ENCODE measurements around the gene ADAMTS13. TPM values are rescaled to one million over a fixed set of nuclear protein-coding genes. Genes with fewer than 3 reads are reported as not detected.

ADAMTS13 gene
- total RNA-seq = 1.8 and 2.8 TPM in 2 replicates

GRCh38 chr9:133421615-133422542, at the start of gene ADAMTS13:
ADAMTS13 (plus strand) TSS chr9:133422367; CDS start chr9:133422444, 77 bp downstream.

DNA sequence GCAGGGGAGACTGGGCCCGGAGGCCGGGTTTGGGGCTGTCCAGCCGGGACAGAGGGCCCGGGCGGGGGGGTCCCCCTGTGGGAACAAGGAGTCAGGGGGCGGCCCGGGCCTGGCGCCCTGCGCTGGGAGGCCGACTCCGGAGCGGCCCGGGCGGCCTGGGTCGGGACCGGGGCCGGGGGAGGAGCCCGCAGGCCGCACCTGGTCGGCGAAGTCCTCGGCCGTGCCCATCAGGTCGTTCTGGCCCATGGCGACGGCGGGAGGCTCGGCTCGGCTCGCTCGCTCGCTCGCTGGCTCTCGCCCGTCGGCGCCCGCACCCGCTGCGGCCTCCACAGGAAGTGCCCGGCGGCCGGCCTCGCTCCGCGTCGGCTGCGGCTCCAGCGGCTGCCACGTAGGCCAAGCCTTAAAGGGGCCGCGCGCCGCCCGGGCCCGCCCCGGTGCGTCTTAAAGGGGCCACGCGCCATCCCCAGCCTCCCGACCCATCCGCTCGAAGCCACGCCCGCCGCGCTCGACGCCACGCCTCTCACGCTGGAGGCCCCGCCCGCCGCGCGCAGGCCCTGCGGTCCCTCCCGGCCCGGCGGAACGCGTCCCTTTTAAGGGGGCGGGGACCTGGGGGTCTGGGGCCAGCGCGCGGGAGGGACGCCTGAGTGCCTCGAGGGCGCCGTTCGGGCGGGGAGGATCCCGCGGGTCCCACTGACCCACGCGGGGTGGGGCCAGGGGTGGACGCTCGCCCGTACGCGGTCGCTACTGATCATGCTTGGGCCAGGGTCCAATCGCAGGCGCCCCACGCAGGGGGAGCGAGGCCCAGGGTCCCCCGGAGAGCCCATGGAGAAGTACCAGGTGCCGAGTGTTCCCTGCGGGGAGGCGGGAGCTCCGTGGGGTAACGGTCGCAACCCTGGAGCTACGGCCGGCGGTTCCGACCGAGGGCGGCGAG, 46.2 kb upstream of the ADAMTS13 start, which contains the start of the genes STKLD1 and SURF4:
STKLD1 (plus strand) TSS at position 643 of the 931 bp plus-strand sequence; CDS start at position 751, 108 bp downstream.
SURF4 (minus strand) TSS at position 337 of the 931 bp plus-strand sequence; CDS start at position 246, 91 bp downstream.

DNA sequence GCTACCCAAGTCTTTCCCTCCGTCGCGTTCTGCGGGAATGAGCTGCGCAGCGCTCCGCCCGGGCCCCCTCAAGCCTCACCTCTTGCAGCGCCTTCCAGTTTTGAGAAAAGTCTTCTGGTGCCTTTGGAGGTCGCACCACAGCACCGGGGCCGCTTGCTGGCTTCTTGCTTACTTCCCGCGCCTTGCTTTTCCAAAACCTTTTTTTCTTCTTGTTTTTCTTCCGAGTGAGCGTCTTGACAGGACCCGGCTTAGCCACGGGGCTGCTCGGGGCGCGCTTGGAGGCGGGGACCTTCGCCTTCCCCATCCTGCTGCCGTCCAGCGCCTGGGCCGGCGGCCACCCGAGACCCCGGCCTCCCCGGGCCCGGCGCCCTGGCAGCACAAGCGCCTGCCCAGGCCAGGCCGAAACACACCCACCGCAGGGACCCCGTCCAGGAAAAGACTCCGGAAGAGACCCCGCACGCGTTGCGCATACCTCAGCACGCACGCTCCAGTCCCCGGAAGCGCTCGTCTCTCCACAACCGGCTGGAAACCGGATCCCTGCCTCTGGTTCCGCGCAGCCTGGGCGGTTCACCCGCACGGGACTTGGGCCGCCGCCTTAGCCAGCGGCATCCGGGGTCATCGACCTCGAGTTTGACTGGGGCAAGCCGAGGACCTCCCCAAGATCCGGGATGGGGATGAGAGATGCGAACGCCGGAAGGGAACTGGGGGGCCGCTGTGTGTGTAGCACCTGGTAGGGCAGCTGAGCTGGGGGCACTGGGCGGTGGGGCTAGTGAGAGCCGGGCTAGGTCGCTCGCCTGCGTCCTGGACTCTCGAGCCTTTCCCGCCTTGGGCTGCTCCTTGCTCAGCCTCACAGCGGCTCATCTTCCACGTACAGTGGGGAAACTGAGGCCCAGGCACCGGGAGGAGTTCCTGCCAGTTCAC, 4.4 kb upstream of the ADAMTS13 start, which contains the start of gene REXO4:
REXO4 (minus strand) TSS at position 470 of the 921 bp plus-strand sequence; CDS start at position 304, 166 bp downstream.

DNA sequence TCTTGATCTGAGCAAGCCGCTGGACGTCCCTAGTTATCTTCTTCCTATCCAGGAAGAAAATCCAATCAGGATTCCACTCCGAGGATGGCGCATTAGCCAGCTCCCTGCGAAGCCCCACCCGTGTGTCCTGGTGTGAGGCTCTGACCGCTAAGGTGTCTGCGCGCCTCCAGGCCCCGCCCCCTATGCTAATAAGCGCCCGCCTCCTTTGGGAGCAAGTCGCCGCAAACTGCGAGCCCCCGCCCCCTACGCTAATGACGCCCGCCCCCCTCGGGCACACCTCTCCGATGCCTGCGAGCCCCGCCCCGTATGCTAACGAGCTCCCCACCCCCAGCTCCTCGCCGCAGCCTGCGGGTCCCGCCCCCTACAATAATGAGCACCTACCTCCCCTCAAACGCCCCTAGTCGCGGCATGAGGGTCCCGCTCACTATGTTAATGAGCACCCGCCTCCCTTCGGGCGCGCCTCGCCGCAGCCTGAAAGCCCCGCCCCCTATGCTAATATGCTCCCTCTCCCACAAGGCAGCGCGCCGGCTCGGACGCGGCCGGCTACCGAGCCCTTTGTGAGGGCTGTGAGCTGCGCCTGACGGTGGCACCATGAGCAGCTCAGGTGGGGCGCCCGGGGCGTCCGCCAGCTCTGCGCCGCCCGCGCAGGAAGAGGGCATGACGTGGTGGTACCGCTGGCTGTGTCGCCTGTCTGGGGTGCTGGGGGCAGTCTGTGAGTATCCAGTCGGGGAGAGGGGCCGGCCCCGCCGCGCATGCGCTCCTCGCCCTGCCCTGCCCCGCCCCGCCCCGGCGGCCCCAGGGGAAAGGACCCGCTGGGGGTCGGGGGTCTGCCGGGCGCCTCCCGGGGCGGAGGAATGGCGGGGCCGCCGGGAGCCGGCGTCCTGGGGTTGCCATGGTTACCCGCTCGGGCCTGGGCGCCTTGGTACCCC, 37.6 kb downstream of the ADAMTS13 start, which contains the start of gene CACFD1:
CACFD1 (plus strand) TSS at position 503 of the 929 bp plus-strand sequence; CDS start at position 592, 89 bp downstream.

GRCh38 chr9:133478851-133479711, 56.9 kb downstream of the ADAMTS13 start, which contains the start of gene SLC2A6:
SLC2A6 (minus strand) TSS chr9:133479099; CDS start chr9:133479059, 40 bp downstream.

Other genes starting within 250 kb of the ADAMTS13 start
- gene OBP2B, start 213.1 kb upstream of the ADAMTS13 start, total RNA-seq = not detected in 2 replicates
- not detected in 2 replicates for gene ABO, start 147.2 kb upstream of the ADAMTS13 start, total RNA-seq
- 9.2 and 15.6 TPM in 2 replicates for gene SURF6, start 86.2 kb upstream of the ADAMTS13 start, total RNA-seq
- 15.1 and 24.0 TPM in 2 replicates for gene MED22, start 74.2 kb upstream of the ADAMTS13 start, total RNA-seq
- gene RPL7A, start 74.1 kb upstream of the ADAMTS13 start, total RNA-seq = 1,358 and 2,141 TPM in 2 replicates
- gene SURF1, start 65.9 kb upstream of the ADAMTS13 start, total RNA-seq = 14.6 and 24.9 TPM in 2 replicates
- gene SURF2, start 65.8 kb upstream of the ADAMTS13 start, total RNA-seq = 8.9 and 11.0 TPM in 2 replicates
- gene SURF4, start 46.3 kb upstream of the ADAMTS13 start, total RNA-seq = 608 and 665 TPM in 2 replicates
- 0.28 and 0.59 TPM in 2 replicates for gene STKLD1, start 46.0 kb upstream of the ADAMTS13 start, total RNA-seq
- gene REXO4, start 4.4 kb upstream of the ADAMTS13 start, total RNA-seq = 11.3 and 18.9 TPM in 2 replicates
- gene CACFD1, start 37.6 kb downstream of the ADAMTS13 start, total RNA-seq = 7.6 and 10.4 TPM in 2 replicates
- 33.1 and 38.3 TPM in 2 replicates for gene SLC2A6, start 56.7 kb downstream of the ADAMTS13 start, total RNA-seq
- not detected in 2 replicates for gene MYMK, start 102.6 kb downstream of the ADAMTS13 start, total RNA-seq
- gene ADAMTSL2, start 112.3 kb downstream of the ADAMTS13 start, total RNA-seq = 0.83 and 4.8 TPM in 2 replicates
- gene FAM163B, start 187.0 kb downstream of the ADAMTS13 start, total RNA-seq = 0.30 TPM in 1 of 2 replicates, not detected in the other
- not detected in 2 replicates for gene DBH, start 214.0 kb downstream of the ADAMTS13 start, total RNA-seq

Measured in smooth muscle cell of the umbilical artery (primary cell).